HEK293T (cell line): Measurements from ENCODE around the gene ZDHHC14.
A peak's percentile ranks its signal among the peaks of the same experiment; 100 is the strongest.

Experiments used
- CTCF ChIA-PET: fragments of 350-600 bp; formaldehyde crosslinking; extraction: SDS; loops from one replicate; lab custom pipeline; 2021; ENCODE audit warnings: antibody characterized with exemption, inconsistent platforms; lab: Yijun Ruan, JAX
- POLR2A ChIA-PET: fragments of 350-600 bp; formaldehyde crosslinking; extraction: SDS; loops from one replicate; lab custom pipeline; 2020; ENCODE audit warnings: antibody characterized with exemption, inconsistent platforms; lab: Yijun Ruan, JAX
- DNase-seq: peaks from one replicate; pipeline ENCODE4 v3.0.0; 2012; ENCODE audit warnings: mixed read lengths; ENCODE audit errors: extremely low spot score
- ARNT ChIP-seq: fragments of 450-650 bp; IDR thresholded peaks from 2 replicates; pipeline ENCODE4 v1.6.1; 2017; ENCODE audit warnings: mild to moderate bottlenecking
- BHLHE40 ChIP-seq: fragments of 450-650 bp; IDR thresholded peaks from 2 replicates; pipeline ENCODE4 v1.6.1; 2016; ENCODE audit warnings: mild to moderate bottlenecking, moderate library complexity, borderline replicate concordance
- CTBP1 ChIP-seq: fragments of 450-650 bp; IDR thresholded peaks from 2 replicates; pipeline ENCODE4 v1.6.1; 2016; ENCODE audit warnings: borderline replicate concordance
- ELF4 ChIP-seq: fragments of 450-650 bp; IDR thresholded peaks from 2 replicates; pipeline ENCODE4 v1.6.1; 2017; ENCODE audit warnings: antibody characterized with exemption
- FOXA1 ChIP-seq: fragments of 450-650 bp; IDR thresholded peaks from 2 replicates; pipeline ENCODE4 v1.6.1; 2016; ENCODE audit warnings: mild to moderate bottlenecking
- FOXK2 ChIP-seq: fragments of 450-650 bp; IDR thresholded peaks from 2 replicates; pipeline ENCODE4 v1.6.1; 2016; ENCODE audit warnings: mild to moderate bottlenecking
- FOXM1 ChIP-seq: fragments of 450-650 bp; IDR thresholded peaks from 2 replicates; pipeline ENCODE4 v1.6.1; 2017; ENCODE audit warnings: mild to moderate bottlenecking, borderline replicate concordance
- HDGF ChIP-seq: fragments of 450-650 bp; IDR thresholded peaks from 2 replicates; pipeline ENCODE4 v1.6.1; 2017; ENCODE audit warnings: antibody characterized with exemption, borderline replicate concordance
- L3MBTL2 ChIP-seq: fragments of 450-650 bp; conservative IDR thresholded peaks from 2 replicates; pipeline ENCODE4 v1.6.1; 2016; ENCODE audit warnings: mild to moderate bottlenecking
- LEF1 ChIP-seq: fragments of 450-650 bp; IDR thresholded peaks from 2 replicates; pipeline ENCODE4 v1.6.1; 2017; ENCODE audit warnings: mild to moderate bottlenecking, borderline replicate concordance
- NFRKB ChIP-seq: fragments of 450-650 bp; IDR thresholded peaks from 2 replicates; pipeline ENCODE4 v1.6.1; 2016; ENCODE audit warnings: mild to moderate bottlenecking, moderate library complexity
- SP1 ChIP-seq: fragments of 450-650 bp; IDR thresholded peaks from 2 replicates; pipeline ENCODE4 v1.6.1; 2017
- SUZ12 ChIP-seq: fragments of 450-650 bp; IDR thresholded peaks from 2 replicates; pipeline ENCODE4 v1.6.1; 2016; ENCODE audit warnings: mild to moderate bottlenecking
- TARDBP ChIP-seq: fragments of 450-650 bp; IDR thresholded peaks from 2 replicates; pipeline ENCODE4 v1.6.1; 2016
- ZNF384 ChIP-seq: fragments of 450-650 bp; IDR thresholded peaks from 2 replicates; pipeline ENCODE4 v1.6.1; 2016
- TF ChIP-seq, protein P1 (sequence below): fragments of 450-650 bp; IDR thresholded peaks from 2 replicates; pipeline ENCODE4 v1.6.1; 2016

The ZDHHC14 gene

DNA sequence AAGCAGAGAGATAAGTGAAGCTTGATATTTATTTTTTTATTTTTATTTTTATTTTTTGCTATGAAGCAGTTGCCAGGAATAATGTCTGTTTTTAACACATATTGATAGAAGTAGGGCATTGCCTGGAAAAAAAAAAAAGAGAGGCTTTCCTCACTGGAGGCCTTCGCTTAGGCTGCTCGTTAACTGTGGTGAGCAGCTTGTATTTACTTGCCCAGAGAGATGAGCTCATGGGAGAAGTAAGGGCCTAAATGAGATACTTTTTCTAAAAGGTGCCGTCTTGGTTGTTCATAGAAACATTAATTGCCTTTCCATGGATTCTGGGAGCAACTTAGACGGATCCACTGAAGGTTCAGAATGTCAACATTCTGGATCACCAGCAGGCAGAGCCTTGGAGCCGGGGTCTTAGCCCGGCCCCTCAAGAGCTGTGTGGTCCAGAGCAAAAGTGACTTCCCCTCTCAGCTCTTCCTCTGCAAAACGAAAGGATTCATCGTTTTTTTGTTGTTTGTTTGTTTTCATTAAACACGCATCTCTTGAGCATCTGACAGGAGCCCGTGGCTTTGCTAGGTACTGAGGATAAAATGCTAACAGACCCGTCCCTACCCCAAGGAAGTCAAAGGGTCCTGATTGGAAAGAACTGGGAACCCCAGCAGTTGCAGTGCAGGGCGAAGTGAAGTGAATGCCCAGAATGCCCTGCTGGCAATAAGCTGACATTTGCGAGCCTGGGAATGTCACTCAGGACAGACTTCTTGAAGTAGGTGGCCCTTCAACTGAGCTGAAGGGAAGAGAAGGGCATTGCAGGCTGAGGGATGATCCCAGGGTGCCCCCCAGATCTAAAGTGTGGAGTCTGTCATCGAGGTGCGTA is 138.5 kb downstream of the ZDHHC14 start:
- CTCF ChIA-PET: interaction anchor here (0.6 kb wide), 2 partner anchors 57 to 65 kb away, joined by 4 to 5 read pairs; no protein-coding TSS in a partner anchor
- no peak for DNase-seq
- TF ChIP-seq SP1 (no peak), CTBP1 (no peak), ELF4 (no peak), BHLHE40 (no peak), NFRKB (no peak), LEF1 (no peak), L3MBTL2 (no peak)
- TF ChIP-seq, protein P1, sequence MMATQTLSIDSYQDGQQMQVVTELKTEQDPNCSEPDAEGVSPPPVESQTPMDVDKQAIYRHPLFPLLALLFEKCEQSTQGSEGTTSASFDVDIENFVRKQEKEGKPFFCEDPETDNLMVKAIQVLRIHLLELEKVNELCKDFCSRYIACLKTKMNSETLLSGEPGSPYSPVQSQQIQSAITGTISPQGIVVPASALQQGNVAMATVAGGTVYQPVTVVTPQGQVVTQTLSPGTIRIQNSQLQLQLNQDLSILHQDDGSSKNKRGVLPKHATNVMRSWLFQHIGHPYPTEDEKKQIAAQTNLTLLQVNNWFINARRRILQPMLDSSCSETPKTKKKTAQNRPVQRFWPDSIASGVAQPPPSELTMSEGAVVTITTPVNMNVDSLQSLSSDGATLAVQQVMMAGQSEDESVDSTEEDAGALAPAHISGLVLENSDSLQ: peak; percentile 37
- POLR2A ChIA-PET: no interaction called here

DNA sequence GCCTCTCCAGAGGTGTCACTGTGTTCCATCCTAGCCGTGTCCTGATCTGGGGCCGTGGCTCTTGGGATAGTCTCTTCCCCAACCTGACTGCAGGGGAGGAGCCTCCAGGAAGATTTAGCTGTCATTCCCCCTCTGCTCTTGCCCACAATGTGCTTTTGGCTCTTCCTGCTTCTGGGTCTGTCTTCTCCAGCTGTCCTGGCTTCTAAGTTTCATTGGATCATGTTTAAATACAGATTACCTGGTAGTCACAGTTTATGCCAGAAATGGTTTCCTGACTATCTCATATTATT is 139.1 kb downstream of the ZDHHC14 start:
- POLR2A ChIA-PET: no interaction called here
- TF ChIP-seq FOXK2 (no peak), TARDBP (no peak), ARNT (no peak), LEF1 (no peak), ELF4 (no peak), L3MBTL2 (no peak), BHLHE40 (no peak), CTBP1 (no peak), ZNF384 (no peak), HDGF (no peak), SP1 (no peak), NFRKB (no peak), FOXM1 (no peak), FOXA1 (no peak), SUZ12 (no peak)
- TF ChIP-seq, protein P1: no peak
- DNase-seq: no peak
- CTCF ChIA-PET: interaction anchor here (0.6 kb wide), 1 partner anchor 66 kb away, joined by 4 read pairs; no protein-coding TSS in a partner anchor

DNA sequence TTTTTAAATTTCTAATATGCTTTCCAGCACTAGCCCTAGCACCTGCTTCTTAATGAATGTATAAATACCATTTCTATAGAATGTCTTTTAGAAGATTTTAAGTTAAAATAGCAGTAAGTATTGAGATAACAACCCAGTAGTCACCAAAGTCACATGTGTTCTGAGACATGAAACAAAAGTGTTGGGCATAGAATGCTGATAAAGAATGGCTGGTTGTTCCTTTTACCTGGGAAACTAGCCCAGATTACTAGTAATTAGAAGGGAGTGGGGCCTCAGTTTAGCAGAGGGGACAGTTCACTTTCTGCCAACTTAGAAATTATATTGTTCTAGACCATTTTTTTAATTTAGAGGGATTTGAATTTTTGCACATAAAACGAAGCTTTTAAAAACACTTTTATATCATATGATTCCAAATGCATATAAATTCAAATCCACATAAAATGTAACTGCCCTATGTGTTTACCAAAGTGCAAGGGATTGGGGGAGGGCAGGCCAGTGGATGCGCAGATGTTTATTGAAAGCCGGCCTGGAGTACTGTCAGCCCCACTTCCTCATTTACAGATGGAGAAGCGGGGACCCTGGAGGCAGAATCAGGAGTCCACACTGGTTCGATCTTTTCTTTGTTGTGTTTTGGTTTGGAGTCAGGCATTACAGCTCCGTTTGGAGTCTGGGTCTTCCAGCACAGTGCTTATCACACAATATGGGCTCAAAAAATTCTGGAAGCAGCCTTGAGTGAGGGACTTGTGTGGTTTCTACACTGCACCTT is 139.8 kb downstream of the ZDHHC14 start:
- TF ChIP-seq ARNT: no peak
- TF ChIP-seq FOXK2: no peak
- TF ChIP-seq FOXM1: no peak
- no peak for TF ChIP-seq CTBP1
- TF ChIP-seq NFRKB: no peak
- TF ChIP-seq ZNF384: no peak
- no peak for TF ChIP-seq HDGF
- no peak for TF ChIP-seq ELF4
- TF ChIP-seq SP1: no peak
- TF ChIP-seq, protein P1: no peak
- no peak for TF ChIP-seq L3MBTL2
- no peak for TF ChIP-seq LEF1
- no peak for DNase-seq
- POLR2A ChIA-PET: no interaction called here
- CTCF ChIA-PET: interaction anchor here (1.1 kb wide), 1 partner anchor 59 kb away, joined by 3 read pairs; no protein-coding TSS in a partner anchor

DNA sequence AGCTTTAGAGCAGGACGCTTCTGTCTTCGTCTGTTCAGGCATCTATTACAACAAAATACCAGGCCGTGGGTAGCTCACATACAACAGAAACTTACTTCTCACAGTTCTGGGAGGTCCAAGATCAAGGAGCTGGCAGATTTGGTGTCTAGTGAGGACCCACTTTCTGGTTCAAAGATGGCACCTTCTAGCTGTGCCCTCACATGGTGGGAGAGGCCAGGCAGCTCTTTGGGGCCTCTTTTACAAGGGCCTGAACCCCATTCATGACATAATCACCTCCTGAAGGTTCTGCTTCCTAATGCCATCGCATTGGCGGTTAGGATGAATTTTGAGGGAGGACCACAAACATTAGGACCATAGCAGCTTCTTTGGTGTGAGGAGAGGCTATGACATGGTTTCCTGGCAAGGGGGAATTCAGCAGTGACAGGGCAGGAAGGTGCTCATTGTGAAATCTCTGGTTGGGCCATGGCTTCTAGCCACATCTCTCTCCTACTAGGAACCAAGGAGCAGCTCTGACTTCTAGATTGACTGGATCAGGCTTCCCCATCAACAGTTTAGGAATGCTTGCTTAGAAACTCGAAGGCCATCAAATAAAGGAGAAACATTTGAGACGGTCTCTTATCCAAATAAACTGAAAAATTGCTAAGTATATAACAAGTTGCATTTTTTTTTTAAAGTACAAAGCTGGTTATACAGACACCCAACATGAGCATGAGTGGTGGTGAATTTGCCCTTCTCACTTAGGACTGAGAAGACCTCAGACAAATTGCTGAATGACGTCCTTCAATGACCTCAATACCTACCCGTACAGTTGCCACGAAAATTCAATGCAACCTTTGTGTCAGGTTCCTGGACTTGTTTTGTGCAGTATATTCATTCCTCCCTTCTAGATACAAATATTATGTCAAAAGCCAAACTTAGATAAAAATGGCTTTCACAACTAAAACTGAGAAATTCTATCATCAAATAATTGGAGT is 140.7 kb downstream of the ZDHHC14 start:
- DNase-seq: no peak
- POLR2A ChIA-PET: no interaction called here
- CTCF ChIA-PET: interaction anchor here (1.1 kb wide), 1 partner anchor 59 kb away, joined by 3 read pairs; no protein-coding TSS in a partner anchor
- TF ChIP-seq NFRKB (no peak), FOXA1 (no peak), FOXM1 (no peak), CTBP1 (no peak), TARDBP (no peak), LEF1 (no peak), ZNF384 (no peak), ELF4 (no peak), SUZ12 (no peak), HDGF (no peak), ARNT (no peak), BHLHE40 (no peak), SP1 (no peak), L3MBTL2 (no peak), FOXK2 (no peak)
- TF ChIP-seq, protein P1: no peak
